ENCODE measurements around the gene CXorf65. TPM values are rescaled to one million over a fixed set of nuclear protein-coding genes. Genes with fewer than 3 reads are reported as not detected.

Gene CXorf65
- polyA plus RNA-seq, 3 donors, result 0.69 TPM; not detected in 2

DNA sequence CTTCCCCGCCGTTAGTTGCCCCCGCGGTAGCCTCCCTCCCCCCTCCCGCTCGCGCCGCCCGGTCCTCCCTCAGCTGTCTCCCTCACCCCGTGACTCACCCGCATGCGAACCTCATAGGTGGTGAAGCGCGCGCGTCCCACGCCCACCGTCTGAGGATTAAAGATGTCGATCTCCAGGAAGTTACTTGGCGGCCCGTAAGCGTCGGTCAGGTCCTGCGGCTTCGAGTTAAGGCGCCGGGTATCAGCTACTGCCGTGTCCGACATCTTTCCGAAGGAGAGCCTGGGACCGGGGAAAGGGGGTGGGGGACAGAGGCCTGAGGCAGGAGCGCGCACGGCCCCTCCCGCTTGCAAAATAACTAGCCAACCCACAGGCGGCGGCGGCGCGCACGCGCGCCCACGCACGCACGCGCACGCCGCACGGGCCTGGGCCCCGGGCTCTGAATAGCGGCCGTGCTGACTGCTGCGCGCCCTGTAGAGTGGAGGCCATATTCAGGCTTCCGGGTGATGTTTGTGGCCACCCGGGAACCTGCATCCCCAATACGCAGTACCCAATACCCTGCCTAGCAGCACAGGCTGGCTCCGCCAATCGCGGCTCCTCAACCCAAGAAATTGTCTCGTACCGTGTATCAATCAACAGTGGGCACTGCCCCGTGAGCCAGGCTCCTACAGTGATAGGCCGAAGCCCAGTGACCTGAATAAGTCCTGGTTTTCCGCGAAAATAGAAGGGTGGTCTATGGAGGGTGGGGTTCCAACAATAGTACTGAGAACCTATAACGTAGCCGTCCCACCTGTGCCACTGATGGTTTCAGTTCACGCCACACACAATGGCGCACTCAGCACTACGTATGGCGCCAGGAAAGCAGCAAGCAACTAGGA, 38.3 kb downstream of the CXorf65 start, which contains the start of gene SNX12:
Gene SNX12 (minus strand): TSS at position 291 of the 875 bp plus-strand sequence. CDS start 28 bp downstream, at position 263.
- peak; percentile 73 to 82 (median 78) for DNase-seq (ENCODE audit: low read depth in 3 of 3, low spot score in 2 of 3)

DNA sequence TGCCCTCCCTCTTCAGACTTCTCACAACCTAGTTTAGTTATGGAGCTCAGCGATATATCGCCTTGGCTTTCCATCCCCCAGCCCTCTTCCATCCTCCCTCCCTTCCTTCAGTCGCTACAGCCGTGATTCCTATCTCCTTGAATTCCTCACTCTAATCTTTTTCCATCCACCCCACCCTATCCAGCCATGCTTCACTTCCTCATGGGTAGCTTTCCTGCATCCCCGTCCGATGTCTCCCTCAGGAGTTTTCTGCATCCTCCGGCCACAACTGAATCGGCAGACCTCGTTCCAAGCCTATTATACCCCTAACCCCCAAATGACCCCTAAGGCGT, 38.9 kb downstream of the CXorf65 start:
- DNase-seq (ENCODE audit: low read depth in 3 of 3, low spot score in 2 of 3), result peak in 1 of 3 donors; percentile 5

DNA sequence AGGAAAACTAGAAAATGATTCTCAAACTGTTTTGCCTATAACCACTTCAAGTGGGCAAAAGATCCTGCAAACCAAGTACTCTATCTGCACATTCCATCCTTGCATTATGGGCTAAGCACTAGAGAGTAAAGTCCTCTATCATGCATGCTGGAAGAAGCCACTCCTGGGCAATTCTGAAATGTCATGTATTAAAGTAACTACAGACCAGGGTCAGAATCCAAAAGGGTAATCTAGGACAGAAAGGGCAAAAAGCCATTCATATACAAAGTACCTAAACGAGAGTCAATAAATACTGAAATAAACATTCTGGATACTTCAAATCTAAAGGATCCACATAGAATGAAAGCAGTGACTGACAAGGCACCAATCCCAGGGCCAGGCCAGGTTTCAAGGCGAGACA, 39.5 kb downstream of the CXorf65 start:
- DNase-seq (ENCODE audit: low read depth in 3 of 3, low spot score in 2 of 3), result no peak

DNA sequence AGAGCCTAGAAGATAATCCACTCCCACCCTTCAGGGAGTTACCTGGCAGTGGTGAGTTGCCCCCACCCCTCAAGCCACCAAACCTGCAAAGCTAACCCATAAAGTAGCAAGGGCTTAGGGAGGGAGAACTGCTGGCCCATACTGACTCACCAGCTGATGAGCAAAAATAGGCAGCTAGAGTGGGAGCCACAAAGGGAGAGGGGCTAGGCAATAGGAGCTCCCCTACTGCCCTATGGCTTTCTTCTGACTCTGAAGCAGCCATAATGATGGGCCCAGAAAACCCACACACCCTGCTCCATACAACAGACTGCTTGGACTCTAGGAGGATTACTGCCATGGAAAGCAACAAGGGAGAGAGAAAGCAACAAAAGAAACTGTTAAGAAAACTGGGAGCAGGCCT, 46.4 kb downstream of the CXorf65 start:
- no peak for DNase-seq (ENCODE audit: low read depth in 3 of 3, low spot score in 2 of 3)

DNA sequence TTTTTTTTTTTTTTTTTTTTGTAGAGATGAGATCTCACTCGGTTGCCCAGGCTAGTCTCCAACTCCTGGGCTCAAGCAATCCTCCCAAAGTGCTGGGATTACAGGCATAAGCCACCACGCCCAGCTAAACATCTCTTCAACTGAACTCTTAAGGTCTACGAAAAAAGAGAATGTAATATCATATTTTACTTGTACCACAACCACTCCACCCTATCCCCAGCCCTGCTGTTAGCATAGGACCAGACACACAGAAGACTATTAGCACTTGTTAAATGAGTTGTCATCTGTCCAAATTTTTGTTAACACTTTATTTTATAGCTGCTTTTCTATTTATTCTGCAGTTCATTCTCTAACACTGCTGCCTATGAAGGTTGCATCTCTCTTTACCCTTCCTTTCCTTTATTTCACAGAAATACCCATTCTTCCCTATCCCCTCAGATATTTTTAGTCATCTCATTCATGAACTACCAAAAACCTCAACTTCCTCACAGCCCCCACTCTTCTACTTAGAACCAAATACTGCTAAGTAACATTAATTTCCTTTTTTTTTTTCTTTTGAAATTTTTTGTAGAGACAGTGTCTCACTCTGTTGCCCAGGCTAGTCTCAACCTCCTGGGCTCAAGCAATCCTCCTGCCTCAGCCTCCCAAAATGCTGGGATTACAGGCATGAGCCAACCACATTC, 48.6 kb downstream of the CXorf65 start:
- no peak for DNase-seq (ENCODE audit: low read depth in 3 of 3, low spot score in 2 of 3)

DNA sequence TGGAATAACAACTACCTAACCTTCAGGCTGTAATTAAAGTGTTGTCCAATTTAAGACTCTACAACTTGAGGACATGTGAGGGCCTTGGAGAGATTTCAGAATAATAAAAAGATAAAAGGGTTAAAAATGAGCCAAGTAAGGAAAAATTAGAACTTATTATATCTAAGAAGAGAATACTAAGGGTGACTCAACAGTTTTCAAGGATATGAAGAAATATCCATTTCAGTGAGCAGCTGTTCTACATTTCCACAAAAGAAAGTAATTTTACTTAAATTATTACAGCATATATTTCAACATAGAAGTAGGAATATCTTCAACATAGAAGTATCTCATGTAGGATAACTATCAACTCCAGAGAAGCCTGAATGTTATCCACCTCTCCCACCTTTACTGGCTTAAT, 49.7 kb downstream of the CXorf65 start:
- DNase-seq (ENCODE audit: low read depth in 3 of 3, low spot score in 2 of 3), result no peak

Other genes starting within 250 kb of the CXorf65 start
- gene TEX11, start 198.0 kb downstream of the CXorf65 start, polyA plus RNA-seq (ENCODE audit: insufficient read length in 3 of 3), result under 1 TPM; 0.08 to 0.18 (median 0.10) TPM
- gene SLC7A3, start 175.6 kb downstream of the CXorf65 start, polyA plus RNA-seq (ENCODE audit: insufficient read length in 3 of 3), result 1 to 10 TPM; 2.2 to 2.8 (median 2.5) TPM
- 10 to 100 TPM; 49.9 to 54.3 (median 53.7) TPM for gene SNX12, start 38.4 kb downstream of the CXorf65 start, polyA plus RNA-seq (ENCODE audit: insufficient read length in 3 of 3)
- gene FOXO4, start 10.9 kb downstream of the CXorf65 start, polyA plus RNA-seq (ENCODE audit: insufficient read length in 3 of 3), result 10 to 100 TPM; 22.5 to 26.0 (median 23.8) TPM
- 1 to 10 TPM; 1.0 to 1.4 (median 1.2) TPM for gene IL2RG, start 4.8 kb upstream of the CXorf65 start, polyA plus RNA-seq (ENCODE audit: insufficient read length in 3 of 3)
- 10 to 100 TPM; 32.0 to 35.3 (median 35.1) TPM for gene MED12, start 11.9 kb upstream of the CXorf65 start, polyA plus RNA-seq (ENCODE audit: insufficient read length in 3 of 3)
- 1 to 10 TPM; 3.8 to 4.4 (median 3.9) TPM for gene NLGN3, start 38.1 kb upstream of the CXorf65 start, polyA plus RNA-seq (ENCODE audit: insufficient read length in 3 of 3)
- 10 to 100 TPM; 43.3 to 54.0 (median 47.1) TPM for gene GJB1, start 116.5 kb upstream of the CXorf65 start, polyA plus RNA-seq (ENCODE audit: insufficient read length in 3 of 3)
- 10 to 100 TPM; 50.6 to 56.7 (median 54.0) TPM for gene ZMYM3, start 147.4 kb upstream of the CXorf65 start, polyA plus RNA-seq (ENCODE audit: insufficient read length in 3 of 3)
- 100 to 1,000 TPM; 614 to 653 (median 631) TPM for gene NONO, start 176.9 kb upstream of the CXorf65 start, polyA plus RNA-seq (ENCODE audit: insufficient read length in 3 of 3)
- gene ITGB1BP2, start 195.0 kb upstream of the CXorf65 start, polyA plus RNA-seq (ENCODE audit: insufficient read length in 3 of 3), result 1 to 10 TPM; 1.2 to 1.3 (median 1.2) TPM

All from right renal cortex interstitium (tissue), 3 donors.